ENCODE measurements around the gene TMC6.

TMC6 gene

GRCh38 chr17:78064708-78065107 is 63.8 kb downstream of the TMC6 start:
- DNase-seq: no peak

DNA sequence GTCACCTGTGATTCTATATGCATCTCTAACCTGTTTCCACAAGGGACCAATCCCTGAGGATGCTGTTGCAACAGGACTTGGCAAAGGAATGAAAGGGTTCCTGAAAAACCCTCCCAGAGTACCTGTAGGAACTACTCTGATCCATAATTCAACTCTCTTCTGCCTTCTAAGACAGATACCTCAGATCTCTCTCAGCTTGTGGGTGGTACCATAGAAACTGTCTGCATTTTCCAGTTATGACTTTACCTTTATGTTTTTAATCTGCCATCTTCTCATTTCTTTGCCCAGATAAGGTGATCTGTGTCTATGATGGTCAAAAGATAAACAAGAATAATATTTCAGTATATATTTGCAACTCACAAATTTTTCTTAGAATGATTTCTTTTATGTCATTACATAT is 65.1 kb downstream of the TMC6 start:
- no peak for DNase-seq

GRCh38 chr17:78062596-78062995 is 66.0 kb downstream of the TMC6 start:
- no peak for DNase-seq
